Measurements from ENCODE around the gene LDLRAD4.

Gene LDLRAD4

DNA sequence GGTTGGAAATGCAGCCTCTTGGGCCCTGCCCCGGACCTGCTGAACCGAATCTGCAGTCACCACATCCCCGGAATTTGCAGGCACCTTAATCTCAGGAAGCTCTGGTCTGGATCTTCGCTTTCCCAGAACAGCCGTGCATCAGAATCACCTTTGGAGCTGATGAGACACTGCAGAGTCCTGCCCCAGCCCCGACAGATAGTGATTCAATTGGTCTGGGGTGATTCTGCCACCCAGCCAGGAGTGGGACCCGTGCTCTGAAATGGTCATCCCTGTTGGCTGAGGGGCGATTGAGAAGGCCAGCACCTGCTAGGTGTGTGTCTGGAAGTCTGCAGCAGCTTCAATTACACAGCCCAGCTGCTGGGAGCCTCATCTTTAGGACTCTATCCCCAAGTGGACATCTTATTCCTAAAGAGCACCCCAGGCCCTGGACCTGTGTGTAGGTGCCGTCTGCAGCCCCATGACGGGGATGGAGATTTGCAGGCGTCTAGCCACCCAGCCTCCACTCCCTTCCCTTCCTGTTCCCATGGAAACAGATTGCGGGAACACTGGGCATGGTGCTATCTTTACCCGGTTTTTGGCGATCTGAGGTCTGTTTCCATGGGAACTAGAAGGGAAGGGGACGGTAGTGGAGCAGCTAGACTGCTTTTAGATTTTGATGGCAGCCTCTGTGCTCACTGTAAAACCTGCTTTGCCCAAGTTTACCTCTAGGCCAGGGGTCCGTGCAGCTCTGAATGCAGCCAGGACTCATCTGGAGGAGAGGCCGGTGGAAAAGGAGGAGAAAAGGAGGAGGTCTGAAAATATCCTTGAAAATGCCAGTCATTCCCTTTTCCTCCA, 156.1 kb downstream of the LDLRAD4 start:
- Histone ChIP-seq H3K27me3 (ENCODE audit: insufficient read depth, low read length) (no peaks in the 10 kb centered on the region), H3K27ac (ENCODE audit: low read depth, low read length) (peak overlapping the region; percentile 63; the same call in 1 of the 2 replicates), H3K4me1 (ENCODE audit: control insufficient read depth, insufficient read depth, low read length, unreplicated experiment) (peaks cover 12% of the 10 kb centered on the region), H2AFZ (ENCODE audit: low read length, unreplicated experiment) (peak overlapping the region; percentile 52), H3K36me3 (ENCODE audit: insufficient read depth, low read length) (no peaks in the 10 kb centered on the region), H3K79me2 (ENCODE audit: control insufficient read depth, insufficient read depth, low read length, unreplicated experiment) (no peaks in the 10 kb centered on the region), H3K4me3 (ENCODE audit: low read depth, low read length) (no peak overlapping the region)

DNA sequence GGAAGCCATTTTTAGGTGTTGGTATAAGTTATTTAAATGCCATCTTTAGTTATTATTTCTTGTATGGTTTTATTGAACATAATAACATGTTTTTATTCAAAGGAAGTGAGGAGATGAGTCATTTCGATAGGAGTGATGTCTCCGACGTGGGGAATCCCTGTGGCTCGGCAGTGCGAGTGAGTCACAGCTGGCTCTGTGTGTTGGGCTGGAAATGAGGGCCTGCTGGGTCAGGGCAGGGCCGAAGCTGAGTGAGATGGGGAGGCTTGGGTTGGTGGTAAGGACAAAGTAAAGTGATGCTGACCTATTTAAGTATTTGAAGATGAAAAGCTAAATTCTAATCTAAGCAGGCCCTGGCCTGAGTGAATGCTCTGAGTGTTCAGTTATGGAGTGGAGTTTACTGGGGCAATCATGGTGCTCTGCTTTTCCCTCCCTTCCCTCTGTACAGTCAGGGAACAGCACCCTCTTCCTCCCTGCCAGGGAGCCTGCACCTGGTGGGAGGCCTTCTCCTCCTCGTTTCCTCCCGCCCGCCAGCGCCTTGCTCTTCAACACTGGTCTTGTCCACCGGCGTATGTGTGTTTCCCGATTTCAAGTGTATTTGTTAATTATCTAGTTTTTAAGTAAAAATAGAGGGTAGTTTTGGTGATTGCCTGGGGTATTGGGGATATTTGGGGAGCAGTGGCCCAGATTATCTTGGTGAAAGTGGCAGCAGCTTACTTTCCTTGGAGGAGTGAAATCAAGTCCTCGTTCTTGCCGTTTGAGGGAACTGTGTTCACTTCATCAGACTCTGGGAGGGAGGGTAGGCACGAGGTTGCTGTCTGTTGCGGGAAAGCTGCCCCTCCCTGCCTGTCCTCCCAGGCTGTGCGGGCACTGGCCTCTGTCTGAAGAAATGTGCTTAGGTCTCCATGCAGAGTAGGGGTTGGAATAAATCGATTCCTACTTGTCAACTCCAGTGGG, 157.0 kb downstream of the LDLRAD4 start:
- peaks cover 12% of the 10 kb centered on the region for H3K4me1 ChIP-seq (ENCODE audit: control insufficient read depth, insufficient read depth, low read length, unreplicated experiment)
- peak overlapping the region; percentile 52 for H2AFZ ChIP-seq (ENCODE audit: low read length, unreplicated experiment)
- no peaks in the 10 kb centered on the region for H3K79me2 ChIP-seq (ENCODE audit: control insufficient read depth, insufficient read depth, low read length, unreplicated experiment)
- H3K36me3 ChIP-seq (ENCODE audit: insufficient read depth, low read length) = no peaks in the 10 kb centered on the region
- H3K27me3 ChIP-seq (ENCODE audit: insufficient read depth, low read length) = no peaks in the 10 kb centered on the region
- peak overlapping the region; percentile 63; the same call in 1 of the 2 replicates for H3K27ac ChIP-seq (ENCODE audit: low read depth, low read length)
- no peak overlapping the region for H3K4me3 ChIP-seq (ENCODE audit: low read depth, low read length)

- Histone ChIP-seq H3K4me1 (ENCODE audit: control insufficient read depth, insufficient read depth, low read length, unreplicated experiment) (peaks cover 12% of the 10 kb centered on the region), H3K27ac (ENCODE audit: low read depth, low read length) (no peak overlapping the region), H3K36me3 (ENCODE audit: insufficient read depth, low read length) (no peaks in the 10 kb centered on the region), H3K4me3 (ENCODE audit: low read depth, low read length) (no peak overlapping the region), H3K79me2 (ENCODE audit: control insufficient read depth, insufficient read depth, low read length, unreplicated experiment) (no peaks in the 10 kb centered on the region), H3K27me3 (ENCODE audit: insufficient read depth, low read length) (no peaks in the 10 kb centered on the region), H2AFZ (ENCODE audit: low read length, unreplicated experiment) (no peak overlapping the region)
Observed at GRCh38 chr18:13376298-13376840, 157.8 kb downstream of the LDLRAD4 start.

GRCh38 chr18:13376841-13377351, 158.3 kb downstream of the LDLRAD4 start:
- H2AFZ ChIP-seq (ENCODE audit: low read length, unreplicated experiment) = no peak overlapping the region
- no peak overlapping the region for H3K27ac ChIP-seq (ENCODE audit: low read depth, low read length)
- H3K4me3 ChIP-seq (ENCODE audit: low read depth, low read length) = no peak overlapping the region
- no peaks in the 10 kb centered on the region for H3K36me3 ChIP-seq (ENCODE audit: insufficient read depth, low read length)
- H3K4me1 ChIP-seq (ENCODE audit: control insufficient read depth, insufficient read depth, low read length, unreplicated experiment) = peaks cover 13% of the 10 kb centered on the region
- no peaks in the 10 kb centered on the region for H3K27me3 ChIP-seq (ENCODE audit: insufficient read depth, low read length)
- no peaks in the 10 kb centered on the region for H3K79me2 ChIP-seq (ENCODE audit: control insufficient read depth, insufficient read depth, low read length, unreplicated experiment)

GRCh38 chr18:13377496-13377895, 158.9 kb downstream of the LDLRAD4 start:
- Histone ChIP-seq H2AFZ (ENCODE audit: low read length, unreplicated experiment) (no peak overlapping the region), H3K4me1 (ENCODE audit: control insufficient read depth, insufficient read depth, low read length, unreplicated experiment) (peaks cover 18% of the 10 kb centered on the region), H3K27ac (ENCODE audit: low read depth, low read length) (no peak overlapping the region), H3K36me3 (ENCODE audit: insufficient read depth, low read length) (no peaks in the 10 kb centered on the region), H3K79me2 (ENCODE audit: control insufficient read depth, insufficient read depth, low read length, unreplicated experiment) (no peaks in the 10 kb centered on the region), H3K27me3 (ENCODE audit: insufficient read depth, low read length) (no peaks in the 10 kb centered on the region), H3K4me3 (ENCODE audit: low read depth, low read length) (no peak overlapping the region)

GRCh38 chr18:13378150-13378549, 159.6 kb downstream of the LDLRAD4 start:
- no peak overlapping the region for H3K4me3 ChIP-seq (ENCODE audit: low read depth, low read length)
- no peak overlapping the region for H2AFZ ChIP-seq (ENCODE audit: low read length, unreplicated experiment)
- H3K27me3 ChIP-seq (ENCODE audit: insufficient read depth, low read length) = no peaks in the 10 kb centered on the region
- no peaks in the 10 kb centered on the region for H3K36me3 ChIP-seq (ENCODE audit: insufficient read depth, low read length)
- H3K4me1 ChIP-seq (ENCODE audit: control insufficient read depth, insufficient read depth, low read length, unreplicated experiment) = peaks cover 21% of the 10 kb centered on the region
- H3K27ac ChIP-seq (ENCODE audit: low read depth, low read length) = no peak overlapping the region
- no peaks in the 10 kb centered on the region for H3K79me2 ChIP-seq (ENCODE audit: control insufficient read depth, insufficient read depth, low read length, unreplicated experiment)

- Histone ChIP-seq H3K27me3 (ENCODE audit: insufficient read depth, low read length) (no peaks in the 10 kb centered on the region), H3K79me2 (ENCODE audit: control insufficient read depth, insufficient read depth, low read length, unreplicated experiment) (no peaks in the 10 kb centered on the region), H3K4me1 (ENCODE audit: control insufficient read depth, insufficient read depth, low read length, unreplicated experiment) (peaks cover 21% of the 10 kb centered on the region), H3K27ac (ENCODE audit: low read depth, low read length) (no peak overlapping the region), H3K36me3 (ENCODE audit: insufficient read depth, low read length) (no peaks in the 10 kb centered on the region), H2AFZ (ENCODE audit: low read length, unreplicated experiment) (no peak overlapping the region), H3K4me3 (ENCODE audit: low read depth, low read length) (no peak overlapping the region)
Observed at GRCh38 chr18:13379062-13379865, 160.7 kb downstream of the LDLRAD4 start.

GRCh38 chr18:13379930-13380690, 161.6 kb downstream of the LDLRAD4 start:
- Histone ChIP-seq H3K4me3 (ENCODE audit: low read depth, low read length) (no peak overlapping the region), H3K79me2 (ENCODE audit: control insufficient read depth, insufficient read depth, low read length, unreplicated experiment) (no peaks in the 10 kb centered on the region), H2AFZ (ENCODE audit: low read length, unreplicated experiment) (no peak overlapping the region), H3K4me1 (ENCODE audit: control insufficient read depth, insufficient read depth, low read length, unreplicated experiment) (peaks cover 15% of the 10 kb centered on the region), H3K36me3 (ENCODE audit: insufficient read depth, low read length) (no peaks in the 10 kb centered on the region), H3K27me3 (ENCODE audit: insufficient read depth, low read length) (no peaks in the 10 kb centered on the region), H3K27ac (ENCODE audit: low read depth, low read length) (no peak overlapping the region)

- Histone ChIP-seq H3K27me3 (ENCODE audit: insufficient read depth, low read length) (no peaks in the 10 kb centered on the region), H3K36me3 (ENCODE audit: insufficient read depth, low read length) (no peaks in the 10 kb centered on the region), H3K4me1 (ENCODE audit: control insufficient read depth, insufficient read depth, low read length, unreplicated experiment) (peaks cover 11% of the 10 kb centered on the region), H3K4me3 (ENCODE audit: low read depth, low read length) (no peak overlapping the region), H2AFZ (ENCODE audit: low read length, unreplicated experiment) (no peak overlapping the region), H3K27ac (ENCODE audit: low read depth, low read length) (no peak overlapping the region), H3K79me2 (ENCODE audit: control insufficient read depth, insufficient read depth, low read length, unreplicated experiment) (no peaks in the 10 kb centered on the region)
Observed at GRCh38 chr18:13380691-13381070, 162.1 kb downstream of the LDLRAD4 start.
